HG03135 (cell line): ENCODE results near the gene RAB40B.

Experiments used
- ATAC-seq: cut with Tn5 transposase; IDR thresholded peaks from one replicate; pipeline ENCODE4 v1.9.1; 2021; ENCODE audit warnings: mild to moderate bottlenecking, moderate library complexity; ENCODE audit not compliant: unreplicated experiment

RAB40B gene

DNA sequence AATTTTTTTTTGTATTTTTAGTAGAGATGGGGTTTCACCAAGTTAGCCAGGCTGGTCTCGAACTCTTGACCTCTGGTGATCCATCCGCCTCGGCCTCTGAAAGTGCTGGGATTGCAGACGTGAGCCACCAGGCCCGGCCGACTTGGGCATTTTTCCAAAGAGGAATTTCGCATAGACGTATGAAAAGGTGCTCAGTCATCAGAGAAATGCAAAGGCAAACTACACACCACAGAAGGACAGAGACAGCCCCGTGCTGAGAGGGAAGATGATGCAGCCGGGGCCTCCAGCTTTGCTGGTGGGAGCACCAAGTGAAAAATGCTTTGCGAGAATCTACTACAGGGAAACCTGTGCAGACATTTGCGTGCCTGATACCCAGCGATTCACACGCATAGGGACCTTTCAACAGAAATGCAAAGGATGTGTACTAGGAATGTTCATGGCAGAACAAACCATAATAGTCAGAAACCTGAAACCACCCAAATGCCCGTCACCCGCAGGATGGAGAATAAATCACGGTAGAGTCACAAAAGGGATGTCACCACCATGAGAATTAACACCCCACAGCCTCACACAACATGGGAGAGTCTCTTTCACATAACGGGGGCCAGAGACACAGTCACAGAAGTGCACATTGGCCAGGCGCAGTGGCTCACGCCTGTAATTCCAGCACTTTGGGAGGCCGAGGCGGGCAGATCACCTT lies 5.2 kb downstream of the RAB40B start:
- no peak for ATAC-seq

DNA sequence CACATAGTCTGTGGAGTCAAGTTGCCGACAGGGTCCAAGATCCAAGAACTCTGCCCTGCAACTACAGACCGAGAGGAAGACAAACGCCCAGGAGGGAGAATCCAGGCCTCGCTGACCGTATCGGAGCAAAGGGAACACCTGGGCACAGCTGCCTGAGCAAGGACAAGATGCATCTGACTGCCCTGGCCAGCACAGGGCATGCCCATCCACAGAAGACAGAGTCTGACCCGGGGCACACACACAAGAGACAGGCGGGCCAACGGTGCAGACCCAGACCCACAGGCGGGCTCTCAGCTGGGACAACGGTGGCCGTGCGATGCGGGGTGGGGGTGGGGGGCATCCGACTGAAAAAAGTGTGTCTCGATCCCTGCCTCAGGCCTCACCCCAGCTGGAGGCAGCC lies 6.2 kb downstream of the RAB40B start:
- ATAC-seq = no peak

DNA sequence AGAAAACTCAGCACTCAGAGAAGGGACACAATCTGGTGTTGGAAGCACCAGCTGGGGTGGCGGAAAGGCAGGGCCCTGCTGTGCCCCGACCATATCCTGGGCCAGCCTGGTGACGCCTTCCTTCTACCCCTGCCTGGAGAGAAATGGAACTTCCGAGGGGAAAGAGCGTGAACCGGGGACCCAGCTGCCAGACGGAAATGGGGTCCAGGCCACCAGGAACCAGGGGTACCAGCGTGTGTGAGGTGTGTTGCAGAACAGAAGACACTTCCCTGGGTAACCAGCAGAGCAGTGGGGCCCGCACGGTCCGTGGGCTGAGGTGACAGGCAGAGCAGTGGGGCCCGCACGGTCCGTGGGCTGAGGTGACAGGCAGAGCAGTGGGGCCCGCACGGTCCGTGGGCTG lies 6.8 kb downstream of the RAB40B start:
- no peak for ATAC-seq

DNA sequence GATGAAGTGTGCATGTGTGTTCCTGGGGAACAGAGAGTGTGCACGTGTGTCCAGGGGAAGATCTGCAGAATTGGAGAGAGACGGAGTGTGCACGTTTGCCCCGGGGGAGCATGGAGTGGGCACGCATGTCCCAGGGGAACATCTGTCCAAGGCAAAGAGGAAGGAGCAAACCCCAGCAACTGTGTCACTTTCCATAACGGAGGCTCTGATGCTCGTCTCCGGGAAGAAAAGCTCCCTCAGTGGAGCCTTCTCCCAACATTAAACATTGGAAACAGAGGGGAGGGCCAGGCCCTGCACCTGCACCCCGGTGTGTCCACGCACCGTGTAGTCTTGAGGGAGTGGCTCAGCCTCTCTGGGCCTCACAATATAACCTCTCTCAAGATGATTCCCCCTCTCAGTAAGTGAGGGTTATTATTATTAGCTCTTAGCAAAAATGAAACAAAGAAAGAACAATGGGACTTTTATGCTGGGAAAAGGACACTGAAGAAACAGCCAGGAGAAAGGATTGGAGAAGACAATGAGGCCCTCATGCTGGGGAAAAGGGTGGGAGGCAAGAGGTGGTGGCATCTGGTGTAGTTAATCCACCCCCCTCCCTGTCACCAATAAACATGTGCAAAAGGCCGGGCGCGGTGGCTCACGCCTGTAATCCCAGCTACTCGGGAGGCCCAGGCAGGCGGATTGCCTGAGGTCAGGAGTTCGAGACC lies 7.6 kb downstream of the RAB40B start:
- no peak for ATAC-seq

DNA sequence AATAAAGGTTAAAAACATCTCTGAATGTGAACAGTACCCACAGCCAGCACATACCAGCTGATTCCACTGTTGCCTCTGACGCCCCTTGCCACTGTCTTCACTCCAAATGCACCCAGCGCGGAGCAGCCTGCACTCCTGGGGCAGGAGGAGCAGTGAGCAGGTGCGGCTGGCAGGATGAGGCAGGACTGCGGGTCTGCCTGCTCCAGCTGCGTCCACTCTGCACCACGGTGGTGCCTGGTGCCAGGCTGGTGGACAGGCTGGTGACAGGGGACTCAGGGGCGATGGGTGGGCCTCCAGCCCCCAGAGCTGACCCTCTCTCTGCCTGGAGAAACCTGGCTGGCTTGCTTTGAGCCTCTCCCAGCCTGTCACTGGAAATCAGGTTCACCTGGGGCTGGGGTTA lies 9.4 kb downstream of the RAB40B start:
- ATAC-seq = no peak

DNA sequence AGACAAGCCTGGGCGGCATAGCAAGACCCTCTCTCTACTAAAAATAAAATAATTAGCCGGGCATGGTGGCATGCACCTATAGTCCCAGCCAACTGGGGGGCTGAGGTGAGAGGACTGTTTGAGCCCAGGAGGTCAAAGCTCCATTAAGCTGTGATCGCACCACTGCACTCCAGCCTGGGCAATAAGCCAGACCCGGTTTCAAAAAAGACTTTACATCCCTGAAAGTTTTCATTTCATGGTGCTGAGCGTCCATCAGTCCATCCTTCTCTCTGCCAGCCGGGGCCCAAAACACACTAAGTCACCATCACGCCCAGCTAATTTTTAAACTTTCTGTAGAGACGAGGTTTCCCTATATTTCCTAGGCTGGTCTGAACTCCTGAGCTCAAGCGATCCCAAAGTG lies 10.6 kb downstream of the RAB40B start:
- no peak for ATAC-seq

DNA sequence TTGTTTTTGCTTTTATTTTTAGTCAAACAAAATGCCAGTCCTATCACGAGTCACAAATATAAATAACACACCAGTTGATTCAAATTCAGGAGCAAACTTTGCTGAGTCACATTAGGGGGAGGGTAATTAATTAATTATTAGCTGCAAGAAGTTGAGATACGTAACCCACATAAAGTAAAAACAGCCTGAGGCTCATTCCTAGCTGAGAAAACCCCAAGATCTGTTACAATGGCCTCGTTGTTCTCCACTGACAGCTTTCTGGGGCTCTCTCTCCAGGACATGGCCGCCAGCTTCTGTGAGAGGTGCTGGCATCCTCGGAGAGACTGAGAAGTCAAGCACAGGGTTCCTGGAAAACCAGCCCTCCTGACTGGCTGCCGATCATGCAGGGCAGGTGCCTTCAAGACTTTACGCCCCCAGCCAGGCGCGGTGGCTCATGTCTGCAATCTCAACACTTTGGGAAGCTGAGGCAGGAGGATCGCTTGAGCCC lies 11.1 kb downstream of the RAB40B start:
- no peak for ATAC-seq

DNA sequence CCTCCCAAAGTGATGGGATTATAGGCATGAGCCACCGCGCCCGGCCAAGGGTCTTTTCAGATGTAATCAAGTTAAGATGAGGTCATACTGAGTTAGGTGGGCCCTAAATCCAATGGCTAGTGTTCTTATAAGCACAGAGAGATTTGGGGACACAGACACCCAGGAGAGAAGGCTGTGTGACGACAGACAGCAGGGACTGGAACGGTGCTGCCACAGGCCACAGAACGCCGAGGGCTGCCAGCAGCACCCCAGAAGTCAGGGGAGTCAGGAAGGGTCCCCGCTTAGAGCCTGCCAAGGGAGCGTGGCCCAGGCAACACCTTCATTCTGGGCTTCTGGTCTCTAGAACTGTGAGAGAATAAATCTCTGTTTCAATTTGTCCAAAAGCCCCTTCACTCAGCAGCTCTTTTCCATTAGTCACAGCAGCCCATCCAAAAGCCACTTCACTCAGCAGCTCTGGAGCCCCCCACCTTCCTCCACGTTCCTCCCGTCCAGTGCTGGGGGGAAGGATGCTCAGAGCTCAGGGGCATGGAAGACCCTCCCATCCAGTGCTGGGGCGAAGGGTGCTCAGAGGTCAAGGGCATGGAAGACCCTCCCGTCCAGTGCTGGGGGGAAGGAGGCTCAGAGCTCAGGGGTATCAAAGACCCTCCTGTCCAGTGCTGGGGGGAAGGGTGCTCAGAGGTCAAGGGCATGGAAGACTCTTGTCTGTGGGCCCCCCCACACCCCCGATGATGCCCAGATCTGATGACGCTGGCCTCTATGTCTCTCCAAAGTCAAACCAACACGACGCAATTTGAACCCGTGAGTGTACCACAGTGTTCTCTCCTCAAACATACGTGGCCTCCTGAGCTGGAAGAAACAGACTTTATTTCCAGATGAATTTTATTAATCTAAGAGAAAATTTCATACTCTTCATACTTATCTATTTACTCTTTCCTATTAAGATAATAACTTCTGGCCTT lies 11.9 kb downstream of the RAB40B start:
- no peak for ATAC-seq

DNA sequence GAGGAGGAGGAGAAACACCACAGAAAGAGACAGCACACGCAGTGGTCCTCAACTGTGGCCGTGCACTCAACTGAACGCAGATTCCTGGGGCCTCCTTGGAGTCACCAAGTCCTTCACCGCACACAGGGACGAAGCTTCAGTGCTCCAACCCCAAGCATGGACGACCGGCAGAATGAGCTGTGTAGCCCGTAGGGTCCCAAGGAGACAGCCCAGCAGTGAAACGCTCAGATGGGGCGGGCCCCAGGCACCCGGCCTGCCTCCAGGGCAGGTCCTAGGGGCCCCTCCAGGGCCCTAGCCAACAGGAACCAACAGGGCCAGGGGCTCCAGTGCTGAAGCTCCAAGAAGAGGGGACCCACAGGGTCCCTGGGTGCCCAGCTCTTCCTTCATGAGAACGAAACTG lies 13.2 kb downstream of the RAB40B start:
- ATAC-seq = no peak

DNA sequence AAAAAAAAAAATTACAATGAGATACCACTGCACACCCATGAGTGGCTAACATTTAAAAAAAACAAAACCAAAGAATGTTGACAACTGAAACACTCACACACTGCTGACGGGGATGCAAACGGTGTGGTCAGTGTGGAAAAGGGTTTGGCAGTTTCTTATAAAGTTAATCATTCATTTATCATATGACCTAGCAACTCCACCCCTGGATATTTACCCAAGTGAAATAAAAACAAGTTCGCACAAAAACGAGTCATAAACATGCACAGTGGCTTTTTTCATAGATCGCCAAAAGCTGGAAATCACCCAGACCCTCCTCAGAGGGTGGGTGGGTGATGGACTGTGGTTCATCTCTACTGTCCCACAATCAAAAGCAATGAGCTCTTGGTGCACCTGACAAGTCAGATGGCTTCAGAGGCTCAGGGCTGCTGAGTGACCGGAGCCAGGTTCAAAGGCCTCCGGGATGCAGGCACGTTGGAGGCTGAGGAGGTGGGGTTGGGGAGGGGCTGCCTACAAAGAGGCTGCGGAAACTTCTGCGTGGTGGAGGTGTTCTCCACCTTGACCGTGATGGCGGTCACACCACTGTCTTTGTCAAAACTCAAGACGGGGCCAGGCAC lies 14.2 kb downstream of the RAB40B start:
- no peak for ATAC-seq

DNA sequence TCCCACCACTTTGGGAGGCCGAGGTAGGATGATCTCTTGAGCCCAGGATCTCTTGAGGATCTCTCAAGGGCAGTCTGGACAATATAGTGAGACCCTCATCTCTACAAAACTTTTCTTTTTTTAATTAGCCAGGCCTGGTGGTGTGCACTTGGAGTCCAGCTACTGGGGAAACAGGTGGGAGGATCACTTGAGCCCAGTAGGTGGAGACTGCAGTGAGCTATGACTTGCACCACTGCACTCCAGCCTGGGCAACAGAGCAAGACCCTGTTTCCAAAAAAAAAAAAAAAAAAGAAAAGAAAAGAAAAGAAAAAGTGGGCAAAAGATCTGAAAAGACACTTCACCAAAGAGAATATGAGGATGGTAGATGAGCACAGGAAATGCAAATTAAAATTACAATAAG lies 15.0 kb downstream of the RAB40B start:
- ATAC-seq = no peak

DNA sequence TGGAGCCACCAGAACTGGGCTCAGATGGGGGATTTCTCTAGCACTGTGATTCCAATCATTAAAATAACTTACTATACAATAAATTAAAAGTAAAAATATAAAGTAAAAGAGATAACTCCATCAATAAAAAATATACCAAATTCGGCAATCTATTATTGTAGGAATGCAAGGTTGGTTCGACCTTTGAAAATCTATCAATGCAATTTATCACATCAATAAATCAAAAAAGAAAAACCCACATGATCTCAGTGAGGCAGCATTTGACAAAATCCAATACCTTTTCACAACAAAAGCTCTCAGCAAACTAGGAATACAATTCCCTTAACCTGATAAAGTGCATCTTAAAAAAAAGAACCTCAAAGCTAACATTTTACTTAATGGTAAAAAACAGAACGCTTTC lies 17.0 kb downstream of the RAB40B start:
- ATAC-seq = no peak

DNA sequence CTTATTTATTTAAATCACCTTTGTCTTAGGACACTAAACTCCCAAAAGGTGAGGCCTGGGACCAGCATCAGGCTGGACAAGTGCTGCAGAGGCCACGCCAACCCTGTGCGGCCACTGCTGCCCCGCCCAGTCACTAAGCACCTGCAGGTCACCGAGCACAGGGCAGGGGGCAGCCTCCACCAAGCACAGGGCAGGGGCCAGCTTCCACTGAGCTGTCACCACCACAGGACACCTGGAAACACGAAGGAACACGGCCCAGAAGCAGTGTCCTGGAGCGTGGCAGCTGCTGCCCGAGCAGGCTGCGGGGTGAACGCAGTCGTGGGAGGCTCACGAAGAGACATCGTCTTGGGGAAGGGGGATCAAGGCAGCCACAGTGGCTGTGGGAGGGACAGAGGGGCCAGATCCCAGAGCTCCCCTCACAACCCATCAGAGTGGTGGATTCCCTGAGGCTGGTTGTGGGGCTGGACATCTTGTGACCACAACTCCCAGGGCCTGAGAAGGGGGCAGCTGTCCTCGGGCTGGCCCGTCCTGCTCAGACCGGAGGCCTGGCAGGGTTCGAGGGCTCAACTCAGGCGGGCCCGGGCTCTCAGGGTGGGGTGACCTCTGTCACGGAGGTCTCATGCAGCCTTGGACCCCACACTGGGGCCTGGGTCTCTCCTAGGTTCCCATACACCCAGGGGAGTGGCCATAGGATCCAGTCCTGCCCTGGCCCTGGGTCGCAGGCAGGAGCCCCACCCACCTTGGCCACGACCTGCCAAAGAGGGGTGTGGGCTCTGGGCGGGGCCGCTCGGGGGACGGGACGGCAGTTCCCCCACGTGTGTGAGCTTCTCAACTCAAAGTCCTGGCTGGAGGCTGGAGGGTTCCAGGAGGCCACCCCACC lies 18.7 kb downstream of the RAB40B start:
- no peak for ATAC-seq

DNA sequence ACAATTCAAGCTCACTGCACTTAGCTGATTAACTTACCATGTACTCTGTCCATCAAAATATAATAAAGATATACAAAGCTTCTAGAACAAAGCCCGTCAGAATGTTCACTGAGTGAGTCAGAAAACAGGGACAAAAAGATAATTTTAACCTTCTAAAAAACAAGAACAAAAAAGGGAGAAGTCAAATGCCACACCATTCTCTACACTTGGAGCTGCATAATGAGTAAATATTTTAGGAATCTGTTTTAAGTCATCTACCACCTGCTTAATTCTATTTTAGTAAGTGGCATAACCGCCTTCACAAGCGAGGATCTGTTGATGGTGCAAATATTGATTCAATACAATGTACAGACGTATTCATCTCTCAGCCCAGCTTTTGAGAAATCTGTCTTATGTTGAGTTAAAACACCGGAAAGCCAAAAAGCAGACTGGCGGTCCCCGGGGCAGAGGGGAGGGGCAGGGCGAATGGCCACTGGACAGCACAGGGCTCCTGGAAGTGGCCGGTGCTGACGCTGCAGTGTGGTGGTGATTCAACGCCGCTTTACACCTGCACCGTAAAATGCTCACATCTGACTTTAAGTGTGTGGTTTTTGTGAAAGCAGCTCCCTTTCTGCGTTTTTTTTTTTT lies 20.1 kb downstream of the RAB40B start:
- no peak for ATAC-seq

DNA sequence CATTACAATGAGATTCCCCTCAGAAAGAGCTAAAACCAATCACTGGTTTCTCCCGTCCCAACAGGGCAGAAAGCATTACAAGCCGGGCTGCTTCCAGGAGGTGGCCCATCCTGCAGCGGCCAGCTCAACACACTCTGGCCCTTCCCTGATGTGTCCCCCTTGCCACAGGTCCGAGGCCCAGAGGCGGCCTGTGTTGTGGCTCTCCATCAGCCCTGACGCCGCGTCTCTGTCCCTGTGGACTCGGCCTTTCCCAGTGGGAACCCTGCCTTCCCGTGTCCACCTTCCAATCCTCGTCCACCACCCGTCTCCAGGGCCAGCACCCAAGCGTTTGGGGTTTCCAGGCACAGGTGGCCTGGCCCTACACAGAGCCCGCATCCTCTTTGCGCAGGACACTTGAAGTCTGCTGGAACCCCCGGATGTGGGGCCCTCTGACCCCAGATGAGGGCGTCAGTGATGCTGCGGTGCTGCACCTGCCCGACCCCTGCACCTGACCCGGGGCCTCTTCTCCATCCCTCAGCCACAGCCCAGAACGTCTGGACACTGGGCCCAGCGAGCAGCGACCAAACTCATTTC lies 21.1 kb downstream of the RAB40B start:
- ATAC-seq = no peak

DNA sequence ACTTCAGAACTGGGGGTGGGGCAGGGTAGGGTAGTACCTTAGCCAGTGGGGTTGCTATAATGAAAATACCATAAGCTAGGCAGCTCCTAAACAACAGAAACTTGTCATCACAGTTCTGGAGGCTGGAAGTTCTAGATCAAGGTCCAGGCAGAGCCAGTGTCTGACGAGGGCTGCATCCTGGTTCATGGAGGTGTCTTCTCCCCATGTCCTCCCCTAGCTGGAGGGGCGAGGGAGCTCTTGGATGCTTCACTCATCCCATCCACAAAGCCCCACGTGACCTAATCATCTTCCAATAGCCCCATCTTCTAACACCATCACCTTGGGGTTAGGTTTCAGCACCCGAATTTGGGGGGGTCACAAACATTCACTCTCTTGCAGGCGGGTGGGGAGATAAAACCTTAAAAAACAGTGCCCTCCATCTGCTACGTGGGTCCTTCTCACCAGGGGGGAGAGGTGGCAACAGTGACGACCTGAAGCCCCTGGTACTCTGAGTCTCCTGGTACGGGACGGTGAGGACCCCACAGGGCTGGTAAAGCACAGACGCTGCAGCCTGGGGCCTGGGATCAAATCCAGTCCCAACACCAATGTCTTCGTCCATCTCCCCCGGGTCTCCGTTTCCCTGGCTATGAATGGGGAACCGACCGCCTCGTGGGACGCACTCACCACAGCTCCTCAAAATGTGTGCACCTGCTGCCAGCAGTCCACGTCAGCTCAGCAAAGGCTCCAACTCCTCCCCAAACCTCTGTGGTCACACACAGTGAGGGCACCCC lies 22.8 kb downstream of the RAB40B start:
- no peak for ATAC-seq

DNA sequence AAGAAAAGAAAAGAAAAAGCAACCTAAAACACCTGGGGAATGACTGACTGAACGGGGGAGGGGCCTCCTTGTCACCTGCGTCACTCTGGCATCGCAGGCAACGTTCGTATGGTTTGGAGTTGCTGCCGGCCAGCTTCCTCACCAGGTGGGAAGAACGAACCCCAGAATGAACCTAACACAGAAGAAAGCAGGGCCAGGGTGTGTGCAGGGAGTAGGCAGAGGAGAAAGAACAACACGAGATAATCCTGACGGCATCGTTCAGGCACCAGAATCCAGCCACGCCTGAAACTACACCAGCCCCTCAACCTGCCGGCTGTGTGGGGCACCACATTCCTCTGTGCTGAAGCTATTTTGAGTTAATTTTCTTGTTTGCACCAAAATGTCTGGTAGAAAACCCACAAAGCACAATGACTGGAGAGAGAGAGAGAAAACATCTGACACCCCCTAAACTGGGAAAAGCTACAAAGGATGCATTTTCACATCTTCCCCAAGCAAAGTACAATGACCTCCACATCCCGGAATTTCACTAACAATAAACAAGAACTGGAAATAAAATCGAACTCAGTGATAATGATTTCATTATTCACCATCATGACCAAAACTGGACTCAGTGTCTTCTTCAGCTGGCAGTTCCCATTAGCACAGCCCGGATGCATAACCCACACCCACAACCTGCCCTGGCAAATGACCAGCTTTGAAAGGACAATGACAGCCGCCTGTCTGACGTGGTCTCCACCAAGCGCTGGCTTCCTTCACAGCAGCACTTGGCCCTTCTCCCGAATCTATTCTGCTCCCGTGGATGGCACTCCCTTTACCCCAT lies 23.6 kb downstream of the RAB40B start:
- no peak for ATAC-seq
